H54 (cell line): Measurements from ENCODE around the gene PLA2G15.
"Not testable (repeated sequence)": the region's sequence is repeated elsewhere in the genome, so short reads cannot be mapped to it uniquely, and the experiment has no call there.

Experiments used
- DNase-seq: peaks from one replicate; pipeline ENCODE4 v3.0.0; 2011; ENCODE audit warnings: low spot score, mixed read lengths; ENCODE audit not compliant: insufficient read length
- FAIRE-seq: peaks from 3 replicates; lab custom pipeline; 2011; peaks lifted over from hg19 to GRCh38; lab: Jason Lieb, UNC
- POLR2A ChIP-seq: IDR thresholded peaks from 2 replicates; pipeline ENCODE4 v1.6.1; 2011; ENCODE audit warnings: low read depth, mild to moderate bottlenecking, low read length

PLA2G15 gene

GRCh38 chr16:68285683-68286082 is 40.5 kb downstream of the PLA2G15 start:
- FAIRE-seq (no peak), DNase-seq (no peak)
- TF ChIP-seq POLR2A, result no peak

GRCh38 chr16:68286153-68287074 is 41.2 kb downstream of the PLA2G15 start:
- DNase-seq (no peak), FAIRE-seq (no peak)
- TF ChIP-seq POLR2A, result no peak

- FAIRE-seq, result peak; percentile 67
- TF ChIP-seq POLR2A, result no peak
- DNase-seq, result peak; percentile 80
These were observed 42.4 kb downstream of the PLA2G15 start for GRCh38 chr16:68287276-68288251.

- FAIRE-seq (no peak), DNase-seq (no peak)
- TF ChIP-seq POLR2A, result no peak
These were observed 43.1 kb downstream of the PLA2G15 start for GRCh38 chr16:68288252-68288650.

- FAIRE-seq, DNase-seq: not testable (repeated sequence)
These were observed 43.6 kb downstream of the PLA2G15 start for GRCh38 chr16:68288796-68289195.

GRCh38 chr16:68289202-68289601 is 44.0 kb downstream of the PLA2G15 start:
- DNase-seq (no peak), FAIRE-seq (no peak)
- TF ChIP-seq POLR2A, result no peak

GRCh38 chr16:68289621-68290329 is 44.6 kb downstream of the PLA2G15 start:
- FAIRE-seq (no peak), DNase-seq (no peak)

GRCh38 chr16:68290450-68290849 is 45.3 kb downstream of the PLA2G15 start:
- TF ChIP-seq POLR2A, result no peak
- FAIRE-seq, result no peak

More at GRCh38 chr16:68289621-68290329, 44.6 kb downstream of the PLA2G15 start:
- TF ChIP-seq POLR2A, result no peak

GRCh38 chr16:68291227-68291626 is 46.1 kb downstream of the PLA2G15 start:
- no peak for FAIRE-seq

More at GRCh38 chr16:68290450-68290849, 45.3 kb downstream of the PLA2G15 start:
- DNase-seq, result no peak

GRCh38 chr16:68292425-68292824 is 47.3 kb downstream of the PLA2G15 start:
- DNase-seq (no peak), FAIRE-seq (no peak)
- no peak for TF ChIP-seq POLR2A

More at GRCh38 chr16:68291227-68291626, 46.1 kb downstream of the PLA2G15 start:
- DNase-seq, result no peak
- TF ChIP-seq POLR2A, result no peak

GRCh38 chr16:68296291-68296690 is 51.1 kb downstream of the PLA2G15 start:
- no peak for FAIRE-seq
- no peak for TF ChIP-seq POLR2A
- no peak for DNase-seq

GRCh38 chr16:68296693-68297092 is 51.5 kb downstream of the PLA2G15 start:
- DNase-seq (no peak), FAIRE-seq (no peak)
- no peak for TF ChIP-seq POLR2A

GRCh38 chr16:68297908-68298307 is 52.7 kb downstream of the PLA2G15 start:
- no peak for TF ChIP-seq POLR2A
- no peak for FAIRE-seq
- DNase-seq, result no peak
